ENCODE results near the gene ARL3. TPM values are rescaled to one million over a fixed set of nuclear protein-coding genes. Genes with fewer than 3 reads are reported as not detected.

ARL3 gene
- total RNA-seq, 1 experiment from 2014 or later = 13.3 TPM

DNA sequence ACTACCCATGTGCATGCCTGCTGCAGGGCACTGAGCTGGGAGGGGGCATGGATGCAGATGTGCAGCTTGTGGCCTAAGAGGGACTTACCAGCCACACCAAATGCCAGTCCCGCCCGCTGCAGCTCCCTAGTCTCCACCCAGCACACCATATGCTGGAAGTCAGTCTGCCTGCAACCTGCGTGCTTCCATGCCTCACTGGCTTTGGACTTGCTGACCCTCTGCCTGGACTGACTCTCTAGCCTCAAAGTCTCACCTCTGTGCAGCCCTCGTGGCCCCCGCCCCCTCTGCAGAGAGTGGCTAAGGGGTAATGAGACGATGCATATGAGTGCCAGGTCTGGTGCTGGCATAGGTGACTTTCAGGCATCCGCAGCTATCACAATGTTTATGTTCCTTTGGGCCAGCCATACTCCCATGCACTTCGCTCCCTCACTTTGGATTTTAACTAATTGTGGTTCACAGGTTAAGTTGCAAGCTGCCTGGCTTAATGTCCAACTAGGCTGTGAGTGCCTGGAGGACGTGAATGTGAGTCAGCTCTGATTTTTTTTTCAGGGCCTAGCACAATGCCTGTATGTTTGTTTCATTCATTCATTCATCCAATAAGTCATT lies 48.2 kb downstream of the ARL3 start:
- Histone ChIP-seq H2AFZ (ENCODE audit: low read depth, low read length, poor library complexity, severe bottlenecking) (no peak overlapping the region), H3K4me2 (ENCODE audit: low read length) (no peak overlapping the region), H4K20me1 (ENCODE audit: insufficient read depth) (no peaks in the 10 kb centered on the region), H3K9ac (ENCODE audit: low read length) (no peak overlapping the region), H3K9me3 (ENCODE audit: control insufficient read depth in 1 of 2, insufficient read depth in 1 of 2, low read depth in 1 of 2, low read length in 2 of 2) (no peaks in the 10 kb centered on the region), H3K9me2 (ENCODE audit: insufficient read depth) (no peaks in the 10 kb centered on the region), H3K79me2 (ENCODE audit: insufficient read depth, low read length) (no peaks in the 10 kb centered on the region), H3K27ac (ENCODE audit: low read depth, low read length) (no peak overlapping the region), H3K4me1 (ENCODE audit: control insufficient read depth in 1 of 2, insufficient read depth in 2 of 2, low read length in 2 of 2) (peaks cover 9 to 23% of the 10 kb centered on the region in 2 experiments), H3K4me3 (replicated peaks in 1 of 2; ENCODE audit: low read depth in 1 of 2, low read length in 2 of 2) (no peak overlapping the region), H3K36me3 (ENCODE audit: control insufficient read depth in 1 of 2, insufficient read depth in 2 of 2, low read length in 2 of 2) (no peaks in the 10 kb centered on the region), H3K27me3 (ENCODE audit: insufficient read depth, low read length) (no peaks in the 10 kb centered on the region)
- ATAC-seq (no peak), DNase-seq (ENCODE audit: low read depth, low spot score) (no peak)
- ChIA-PET POLR2A (no interaction called here), RAD21 (ENCODE audit: low non-redundant PET in 1 of 2, low total read pairs in 2 of 2, uncharacterized antibody in 2 of 2, unreplicated experiment in 2 of 2) (no interaction called here), CTCF (interaction anchor here (0.6 to 0.8 kb wide), 2 partner anchors 10 to 13 kb away, joined by 3 to 5 read pairs; no protein-coding TSS in a partner anchor)
- BruUV-seq (replicated peaks) = no TSS peak
- intact Hi-C loops (cut with micrococcal nuclease) = no loop called here
- TF ChIP-seq CBX3 (IDR thresholded peaks at IDR 0.05; ENCODE audit: low read depth) (no peak), POLR2A (IDR thresholded peaks at IDR 0.05; ENCODE audit: borderline replicate concordance, extremely low read depth, insufficient read depth, insufficient read length) (no peak), EZH2 (IDR thresholded peaks at IDR 0.05) (no peak), SIN3A (IDR thresholded peaks at IDR 0.05; ENCODE audit: low read depth) (no peak)
- TF ChIP-seq, protein P1, sequence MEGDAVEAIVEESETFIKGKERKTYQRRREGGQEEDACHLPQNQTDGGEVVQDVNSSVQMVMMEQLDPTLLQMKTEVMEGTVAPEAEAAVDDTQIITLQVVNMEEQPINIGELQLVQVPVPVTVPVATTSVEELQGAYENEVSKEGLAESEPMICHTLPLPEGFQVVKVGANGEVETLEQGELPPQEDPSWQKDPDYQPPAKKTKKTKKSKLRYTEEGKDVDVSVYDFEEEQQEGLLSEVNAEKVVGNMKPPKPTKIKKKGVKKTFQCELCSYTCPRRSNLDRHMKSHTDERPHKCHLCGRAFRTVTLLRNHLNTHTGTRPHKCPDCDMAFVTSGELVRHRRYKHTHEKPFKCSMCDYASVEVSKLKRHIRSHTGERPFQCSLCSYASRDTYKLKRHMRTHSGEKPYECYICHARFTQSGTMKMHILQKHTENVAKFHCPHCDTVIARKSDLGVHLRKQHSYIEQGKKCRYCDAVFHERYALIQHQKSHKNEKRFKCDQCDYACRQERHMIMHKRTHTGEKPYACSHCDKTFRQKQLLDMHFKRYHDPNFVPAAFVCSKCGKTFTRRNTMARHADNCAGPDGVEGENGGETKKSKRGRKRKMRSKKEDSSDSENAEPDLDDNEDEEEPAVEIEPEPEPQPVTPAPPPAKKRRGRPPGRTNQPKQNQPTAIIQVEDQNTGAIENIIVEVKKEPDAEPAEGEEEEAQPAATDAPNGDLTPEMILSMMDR (IDR thresholded peaks at IDR 0.05 in 2 of 3, conservative IDR thresholded peaks at IDR 0.05 in 1 of 3; ENCODE audit: borderline replicate concordance in 1 of 3, insufficient read depth in 1 of 3, low read depth in 2 of 3, low read length in 2 of 3) = no peak
- TF ChIP-seq, protein P2, sequence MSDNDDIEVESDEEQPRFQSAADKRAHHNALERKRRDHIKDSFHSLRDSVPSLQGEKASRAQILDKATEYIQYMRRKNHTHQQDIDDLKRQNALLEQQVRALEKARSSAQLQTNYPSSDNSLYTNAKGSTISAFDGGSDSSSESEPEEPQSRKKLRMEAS (IDR thresholded peaks at IDR 0.05) = no peak

DNA sequence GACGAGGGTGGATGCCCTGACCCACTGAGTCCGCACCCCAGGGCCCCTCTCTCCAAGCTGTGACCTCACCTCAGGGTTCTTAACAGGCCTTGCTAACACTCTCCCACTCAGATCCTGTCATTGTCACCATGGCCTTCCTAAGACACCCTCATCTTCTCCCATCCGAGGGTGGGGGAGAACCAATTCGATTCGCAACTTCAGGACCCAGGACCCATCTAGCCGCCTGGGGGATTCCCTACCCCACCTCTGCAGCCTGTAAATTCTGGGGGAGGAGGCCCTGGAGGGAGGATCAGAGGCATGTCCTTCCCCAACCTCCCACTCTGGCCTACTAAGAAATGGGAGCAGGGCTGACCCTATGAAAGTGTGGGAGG lies 52.6 kb downstream of the ARL3 start:
- CTCF ChIA-PET = interaction anchor here (1.3 kb wide), 1 partner anchor 8 kb away, joined by 10 read pairs; no protein-coding TSS in a partner anchor

More for the DNA sequence above, 52.6 kb downstream of the ARL3 start:
- ATAC-seq (no peak), DNase-seq (ENCODE audit: low read depth, low spot score) (no peak)
- TF ChIP-seq, protein P3, sequence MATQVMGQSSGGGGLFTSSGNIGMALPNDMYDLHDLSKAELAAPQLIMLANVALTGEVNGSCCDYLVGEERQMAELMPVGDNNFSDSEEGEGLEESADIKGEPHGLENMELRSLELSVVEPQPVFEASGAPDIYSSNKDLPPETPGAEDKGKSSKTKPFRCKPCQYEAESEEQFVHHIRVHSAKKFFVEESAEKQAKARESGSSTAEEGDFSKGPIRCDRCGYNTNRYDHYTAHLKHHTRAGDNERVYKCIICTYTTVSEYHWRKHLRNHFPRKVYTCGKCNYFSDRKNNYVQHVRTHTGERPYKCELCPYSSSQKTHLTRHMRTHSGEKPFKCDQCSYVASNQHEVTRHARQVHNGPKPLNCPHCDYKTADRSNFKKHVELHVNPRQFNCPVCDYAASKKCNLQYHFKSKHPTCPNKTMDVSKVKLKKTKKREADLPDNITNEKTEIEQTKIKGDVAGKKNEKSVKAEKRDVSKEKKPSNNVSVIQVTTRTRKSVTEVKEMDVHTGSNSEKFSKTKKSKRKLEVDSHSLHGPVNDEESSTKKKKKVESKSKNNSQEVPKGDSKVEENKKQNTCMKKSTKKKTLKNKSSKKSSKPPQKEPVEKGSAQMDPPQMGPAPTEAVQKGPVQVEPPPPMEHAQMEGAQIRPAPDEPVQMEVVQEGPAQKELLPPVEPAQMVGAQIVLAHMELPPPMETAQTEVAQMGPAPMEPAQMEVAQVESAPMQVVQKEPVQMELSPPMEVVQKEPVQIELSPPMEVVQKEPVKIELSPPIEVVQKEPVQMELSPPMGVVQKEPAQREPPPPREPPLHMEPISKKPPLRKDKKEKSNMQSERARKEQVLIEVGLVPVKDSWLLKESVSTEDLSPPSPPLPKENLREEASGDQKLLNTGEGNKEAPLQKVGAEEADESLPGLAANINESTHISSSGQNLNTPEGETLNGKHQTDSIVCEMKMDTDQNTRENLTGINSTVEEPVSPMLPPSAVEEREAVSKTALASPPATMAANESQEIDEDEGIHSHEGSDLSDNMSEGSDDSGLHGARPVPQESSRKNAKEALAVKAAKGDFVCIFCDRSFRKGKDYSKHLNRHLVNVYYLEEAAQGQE (IDR thresholded peaks at IDR 0.05; ENCODE audit: low read depth) = no peak
- no peak for TF ChIP-seq EZH2 (IDR thresholded peaks at IDR 0.05)
- Histone ChIP-seq H3K4me2 (ENCODE audit: low read length) (no peak overlapping the region), H3K36me3 (ENCODE audit: control insufficient read depth in 1 of 2, insufficient read depth in 2 of 2, low read length in 2 of 2) (peaks cover 7 to 10% of the 10 kb centered on the region in 2 experiments; a peak in 3 of 4 replicates), H3K27me3 (ENCODE audit: insufficient read depth, low read length) (no peaks in the 10 kb centered on the region), H2AFZ (ENCODE audit: low read depth, low read length, poor library complexity, severe bottlenecking) (no peak overlapping the region), H3K9me3 (ENCODE audit: control insufficient read depth in 1 of 2, insufficient read depth in 1 of 2, low read depth in 1 of 2, low read length in 2 of 2) (no peaks in the 10 kb centered on the region), H4K20me1 (ENCODE audit: insufficient read depth) (no peaks in the 10 kb centered on the region), H3K79me2 (ENCODE audit: insufficient read depth, low read length) (no peaks in the 10 kb centered on the region), H3K27ac (ENCODE audit: low read depth, low read length) (no peak overlapping the region), H3K4me3 (replicated peaks in 1 of 2; ENCODE audit: low read depth in 1 of 2, low read length in 2 of 2) (no peak overlapping the region), H3K9me2 (ENCODE audit: insufficient read depth) (no peaks in the 10 kb centered on the region), H3K4me1 (ENCODE audit: control insufficient read depth in 1 of 2, insufficient read depth in 2 of 2, low read length in 2 of 2) (peaks cover 0 to 10% of the 10 kb centered on the region in 2 experiments; a peak in 1 of 4 replicates), H3K9ac (ENCODE audit: low read length) (no peak overlapping the region)
- RAD21 ChIA-PET (ENCODE audit: low non-redundant PET in 1 of 2, low total read pairs in 2 of 2, uncharacterized antibody in 2 of 2, unreplicated experiment in 2 of 2) = no interaction called here
- BruUV-seq (replicated peaks) = no TSS peak
- intact Hi-C loops (cut with micrococcal nuclease) = no loop called here
- POLR2A ChIA-PET = interaction anchor here (0.9 kb wide), 1 partner anchor 15 kb away, joined by 5 read pairs; no protein-coding TSS in a partner anchor

Data from HCT116 (cell line).